Neuronal stem cell (in vitro differentiated cells): Measurements from ENCODE around the gene AIDA.

Experiments used
- DNase-seq: peaks from one replicate; pipeline ENCODE4 v3.0.0-alpha.2; 2013; ENCODE audit warnings: low spot score
- H2AFZ ChIP-seq: one replicate; pipeline ENCODE4 v1.6.1; 2013; ENCODE audit warnings: mild to moderate bottlenecking, low read length, inconsistent platforms
- H2AK5ac ChIP-seq: 2 replicates; pipeline ENCODE4 v1.6.1; 2013; ENCODE audit warnings: low read depth, mild to moderate bottlenecking, inconsistent platforms, low read length, moderate library complexity, mixed read lengths
- H2BK120ac ChIP-seq: 2 replicates; pipeline ENCODE4 v1.6.1; 2013; ENCODE audit warnings: low read depth, mild to moderate bottlenecking, inconsistent platforms, low read length, moderate library complexity, mixed read lengths
- H2BK12ac ChIP-seq: one replicate; pipeline ENCODE4 v1.6.1; 2013; ENCODE audit warnings: low read length, inconsistent platforms
- H2BK15ac ChIP-seq: 2 replicates; pipeline ENCODE4 v1.6.1; 2013; ENCODE audit warnings: mild to moderate bottlenecking, low read length, inconsistent platforms, mixed read lengths
- H2BK5ac ChIP-seq: one replicate; pipeline ENCODE4 v1.6.1; 2013; ENCODE audit warnings: inconsistent platforms, mild to moderate bottlenecking, low read length, moderate library complexity
- H3K14ac ChIP-seq: one replicate; pipeline ENCODE4 v1.6.1; 2013; ENCODE audit warnings: low read length, inconsistent platforms
- H3K18ac ChIP-seq: 2 replicates; pipeline ENCODE4 v1.6.1; 2013; ENCODE audit warnings: low read length, inconsistent platforms
- H3K23ac ChIP-seq: 2 replicates; pipeline ENCODE4 v1.6.1; 2013; ENCODE audit warnings: low read depth, mild to moderate bottlenecking, mixed read lengths, low read length, inconsistent platforms; ENCODE audit not compliant: poor library complexity
- H3K27ac ChIP-seq: replicated peaks from 3 replicates; pipeline ENCODE4 v1.5.1; 2013; ENCODE audit warnings: low read length, inconsistent platforms
- H3K27me3 ChIP-seq, 3 experiments: 2 replicates each; pipeline ENCODE4 v1.6.1; 2013; ENCODE audit warnings: low read length in 3 of 3, mild to moderate bottlenecking in 2 of 3, inconsistent platforms in 1 of 3, low read depth in 1 of 3, mixed read lengths in 1 of 3, moderate library complexity in 1 of 3; ENCODE audit not compliant: control insufficient read depth in 3 of 3, insufficient read depth in 3 of 3
- H3K36me3 ChIP-seq, 2 donors: replicated peaks in 1 of 2; 2 replicates each; pipeline ENCODE4 v1.6.1; 2013; ENCODE audit warnings: low read length in 2 of 2; ENCODE audit not compliant: control insufficient read depth in 2 of 2, insufficient read depth in 2 of 2
- H3K4ac ChIP-seq: 2 replicates; pipeline ENCODE4 v1.6.1; 2013; ENCODE audit warnings: inconsistent platforms, mild to moderate bottlenecking, low read length, moderate library complexity
- H3K4me1 ChIP-seq, 2 donors: 1 replicate in 1 of 2; 2 replicates in 1 of 2; pipeline ENCODE4 v1.6.1; 2013; ENCODE audit warnings: low read length in 2 of 2, low read depth in 1 of 2; ENCODE audit not compliant: control insufficient read depth in 2 of 2, insufficient read depth in 1 of 2
- H3K4me2 ChIP-seq: one replicate; pipeline ENCODE4 v1.6.1; 2013; ENCODE audit warnings: mild to moderate bottlenecking, low read length, inconsistent platforms; ENCODE audit not compliant: insufficient read depth, poor library complexity, severe bottlenecking
- H3K4me3 ChIP-seq, 2 donors: 2 replicates each; pipeline ENCODE4 v1.5.1; 2013; ENCODE audit warnings: low read length in 2 of 2, mild to moderate bottlenecking in 2 of 2, inconsistent platforms in 1 of 2, moderate library complexity in 1 of 2
- H3K79me1 ChIP-seq: one replicate; pipeline ENCODE4 v1.6.1; 2013; ENCODE audit warnings: low read depth, mild to moderate bottlenecking, inconsistent platforms, low read length, moderate library complexity
- H3K9ac ChIP-seq: one replicate; pipeline ENCODE4 v1.6.1; 2013; ENCODE audit warnings: mild to moderate bottlenecking, low read depth, low read length, inconsistent platforms; ENCODE audit not compliant: poor library complexity
- H3K9me3 ChIP-seq, 2 donors: replicated peaks in 1 of 2; 2 replicates each; pipeline versions ENCODE3 to v1.6.1; 2013; ENCODE audit warnings: low read length in 2 of 2, mild to moderate bottlenecking in 2 of 2, inconsistent platforms in 1 of 2, low read depth in 1 of 2, mixed read lengths in 1 of 2, moderate library complexity in 1 of 2; ENCODE audit not compliant: control insufficient read depth in 2 of 2, insufficient read depth in 1 of 2
- H4K8ac ChIP-seq: one replicate; pipeline ENCODE4 v1.6.1; 2013; ENCODE audit warnings: low read depth, mild to moderate bottlenecking, inconsistent platforms, low read length, moderate library complexity
- H4K91ac ChIP-seq: one replicate; pipeline ENCODE4 v1.6.1; 2013; ENCODE audit warnings: low read length, low read depth, mild to moderate bottlenecking, inconsistent platforms; ENCODE audit not compliant: poor library complexity
- WGBS, 2 donors: extraction: QIAGEN DNeasy Blood & Tissue Kit; methylation state at CpG; one replicate each; pipeline ENCODE4 v1.1.7; 2013; ENCODE audit warnings: missing lambda C conversion rate in 2 of 2, mixed read lengths in 1 of 2; ENCODE audit not compliant: insufficient read length in 2 of 2, insufficient replicate concordance in 1 of 2; ENCODE audit errors: extremely low coverage in 2 of 2; 5-methylcytosine and 5-hydroxymethylcytosine counted together

The AIDA gene

GRCh38 chr1:222757646-222758268 is 45.5 kb upstream of the AIDA start:
- H3K27me3 ChIP-seq = peaks cover 0 to 2% (median 0%) of the 10 kb centered on the region in 3 experiments
- H3K9me3 ChIP-seq = no peaks in the 10 kb centered on the region
- H3K23ac ChIP-seq = no peak overlapping the region
- no peak overlapping the region for H2AK5ac ChIP-seq
- H2BK15ac ChIP-seq = no peak overlapping the region
- no peaks in the 10 kb centered on the region for H3K36me3 ChIP-seq
- H3K9ac ChIP-seq = no peak overlapping the region
- no peak overlapping the region for H3K18ac ChIP-seq
- H3K27ac ChIP-seq = no peak overlapping the region
- H2BK5ac ChIP-seq = no peak overlapping the region
- DNase-seq = no peak
- H4K8ac ChIP-seq = no peak overlapping the region
- no peak overlapping the region for H3K4me3 ChIP-seq
- no peaks in the 10 kb centered on the region for H3K4me1 ChIP-seq
- H3K79me1 ChIP-seq = no peaks in the 10 kb centered on the region
- H3K14ac ChIP-seq = no peak overlapping the region
- H4K91ac ChIP-seq = no peak overlapping the region
- no peak overlapping the region for H3K4ac ChIP-seq
- H2BK12ac ChIP-seq = no peak overlapping the region
- H2BK120ac ChIP-seq = no peak overlapping the region
- WGBS, 2 donors = no CpG with 5 or more reads among the region's 10 CpGs
- H3K4me2 ChIP-seq = no peak overlapping the region
- H2AFZ ChIP-seq = no peak overlapping the region

- no peak for DNase-seq
- Histone ChIP-seq H3K4me1 (peaks cover 0 to 2% of the 10 kb centered on the region in 2 donors), H4K91ac (no peak overlapping the region), H3K18ac (no peak overlapping the region), H3K4me2 (no peak overlapping the region), H3K9me3 (no peaks in the 10 kb centered on the region), H2AK5ac (no peak overlapping the region), H2BK15ac (no peak overlapping the region), H4K8ac (no peak overlapping the region), H2AFZ (no peak overlapping the region), H3K27me3 (peaks cover 0 to 8% (median 0%) of the 10 kb centered on the region in 3 experiments), H3K14ac (no peak overlapping the region), H3K27ac (no peak overlapping the region), H2BK5ac (no peak overlapping the region), H3K36me3 (no peaks in the 10 kb centered on the region), H3K79me1 (no peaks in the 10 kb centered on the region), H2BK120ac (no peak overlapping the region), H3K4ac (no peak overlapping the region), H3K23ac (no peak overlapping the region), H2BK12ac (no peak overlapping the region), H3K4me3 (no peak overlapping the region), H3K9ac (no peak overlapping the region)
- no CpG with 5 or more reads among the region's 10 CpGs for WGBS, 2 donors
Measured at GRCh38 chr1:222754366-222755139, 42.3 kb upstream of the AIDA start.

GRCh38 chr1:222751255-222751654 is 39.0 kb upstream of the AIDA start:
- no peak overlapping the region for H2BK15ac ChIP-seq
- H2AFZ ChIP-seq = no peak overlapping the region
- H3K4me3 ChIP-seq = no peak overlapping the region
- no peak overlapping the region for H4K8ac ChIP-seq
- H2BK120ac ChIP-seq = no peak overlapping the region
- no peak overlapping the region for H2AK5ac ChIP-seq
- H3K27me3 ChIP-seq = peaks cover 0 to 17% (median 0%) of the 10 kb centered on the region in 3 experiments
- H3K4me1 ChIP-seq = peaks cover 0 to 2% of the 10 kb centered on the region in 2 donors
- no peaks in the 10 kb centered on the region for H3K36me3 ChIP-seq
- H3K9me3 ChIP-seq = no peaks in the 10 kb centered on the region
- H3K4me2 ChIP-seq = no peak overlapping the region
- H3K9ac ChIP-seq = no peak overlapping the region
- H3K23ac ChIP-seq = no peak overlapping the region
- no peak overlapping the region for H3K18ac ChIP-seq
- no peak overlapping the region for H3K4ac ChIP-seq
- WGBS, 2 donors = no CpG with 5 or more reads among the region's 3 CpGs
- no peak for DNase-seq
- no peak overlapping the region for H3K27ac ChIP-seq
- H2BK5ac ChIP-seq = no peak overlapping the region
- no peaks in the 10 kb centered on the region for H3K79me1 ChIP-seq
- H4K91ac ChIP-seq = no peak overlapping the region
- H2BK12ac ChIP-seq = no peak overlapping the region
- no peak overlapping the region for H3K14ac ChIP-seq

- no CpG with 5 or more reads among the region's 1 CpG for WGBS, 2 donors
- no peak overlapping the region for H2BK15ac ChIP-seq
- H2AK5ac ChIP-seq = no peak overlapping the region
- no peak overlapping the region for H3K4me3 ChIP-seq
- no peaks in the 10 kb centered on the region for H3K9me3 ChIP-seq
- no peak overlapping the region for H2BK12ac ChIP-seq
- H3K36me3 ChIP-seq = no peaks in the 10 kb centered on the region
- no peak overlapping the region for H2BK120ac ChIP-seq
- H3K23ac ChIP-seq = no peak overlapping the region
- H4K8ac ChIP-seq = no peak overlapping the region
- DNase-seq = no peak
- no peak overlapping the region for H3K14ac ChIP-seq
- no peak overlapping the region for H4K91ac ChIP-seq
- H3K4me2 ChIP-seq = no peak overlapping the region
- H3K4ac ChIP-seq = no peak overlapping the region
- peaks cover 0 to 17% (median 0%) of the 10 kb centered on the region in 3 experiments for H3K27me3 ChIP-seq
- H3K18ac ChIP-seq = no peak overlapping the region
- H3K27ac ChIP-seq = no peak overlapping the region
- H2AFZ ChIP-seq = no peak overlapping the region
- H3K9ac ChIP-seq = no peak overlapping the region
- no peaks in the 10 kb centered on the region for H3K79me1 ChIP-seq
- H3K4me1 ChIP-seq = peaks cover 0 to 2% of the 10 kb centered on the region in 2 donors
- no peak overlapping the region for H2BK5ac ChIP-seq
Measured at GRCh38 chr1:222750651-222751050, 38.4 kb upstream of the AIDA start.
